ENCODE results near the gene CDKAL1. TPM values are rescaled to one million over a fixed set of nuclear protein-coding genes. Genes with fewer than 3 reads are reported as not detected.

The CDKAL1 gene
- total and polyA plus RNA-seq, 10 donors = 4.8 to 26.9 (median 20.1) TPM

- Histone ChIP-seq H3K4me3 (no peak overlapping the region), H3K9me3 (no peaks in the 10 kb centered on the region), H3K27ac (no peak overlapping the region), H3K36me3 (peaks cover 0 to 4% (median 0%) of the 10 kb centered on the region in 6 donors), H3K4me1 (no peaks in the 10 kb centered on the region), H3K27me3 (replicated peaks in 1 of 7) (no peaks in the 10 kb centered on the region)
- 78 to 91% (median 89%) methylated on average over 3 of the region's 3 CpGs for WGBS, 5 donors
- intact Hi-C loops (cut with DNase I; ENCODE audit: low total_unique reads) = no loop called here
- no peak for DNase-seq
- TF ChIP-seq POLR2AphosphoS5 (IDR thresholded peaks at IDR 0.05) (no peak), CTCF (IDR thresholded peaks at IDR 0.05 in 8 of 11, conservative IDR thresholded peaks at IDR 0.05 in 3 of 11) (no peak), POLR2A (IDR thresholded peaks at IDR 0.05) (no peak)
Measured at GRCh38 chr6:20853828-20854227, 319.6 kb downstream of the CDKAL1 start.

- H3K4me3 ChIP-seq = no peak overlapping the region
- DNase-seq = no peak
- H3K9me3 ChIP-seq = no peaks in the 10 kb centered on the region
- no peaks in the 10 kb centered on the region for H3K36me3 ChIP-seq
- TF ChIP-seq POLR2A (IDR thresholded peaks at IDR 0.05) (no peak), CTCF (IDR thresholded peaks at IDR 0.05 in 8 of 11, conservative IDR thresholded peaks at IDR 0.05 in 3 of 11) (no peak), POLR2AphosphoS5 (IDR thresholded peaks at IDR 0.05) (no peak)
- H3K27me3 ChIP-seq (replicated peaks in 1 of 7) = no peaks in the 10 kb centered on the region
- intact Hi-C loops (cut with DNase I; ENCODE audit: low total_unique reads) = no loop called here
- no peak overlapping the region for H3K27ac ChIP-seq
- no peaks in the 10 kb centered on the region for H3K4me1 ChIP-seq
- WGBS, 5 donors = 87 to 96% (median 91%) methylated on average over 7 of the region's 7 CpGs
Measured at GRCh38 chr6:20856681-20857288, 322.5 kb downstream of the CDKAL1 start.

- no peaks in the 10 kb centered on the region for H3K36me3 ChIP-seq
- H3K4me3 ChIP-seq = no peak overlapping the region
- no peak for DNase-seq
- TF ChIP-seq POLR2A (IDR thresholded peaks at IDR 0.05) = no peak
- TF ChIP-seq CTCF (IDR thresholded peaks at IDR 0.05 in 8 of 11, conservative IDR thresholded peaks at IDR 0.05 in 3 of 11) = no peak
- no peak for TF ChIP-seq POLR2AphosphoS5 (IDR thresholded peaks at IDR 0.05)
- intact Hi-C loops (cut with DNase I; ENCODE audit: low total_unique reads) = no loop called here
- H3K27ac ChIP-seq = no peak overlapping the region
- no peaks in the 10 kb centered on the region for H3K4me1 ChIP-seq
- no peaks in the 10 kb centered on the region for H3K9me3 ChIP-seq
- no peaks in the 10 kb centered on the region for H3K27me3 ChIP-seq (replicated peaks in 1 of 7)
- WGBS, 5 donors = 89 to 100% (median 97%) methylated on average over 1 of the region's 1 CpG
Measured at GRCh38 chr6:20861481-20861880, 327.2 kb downstream of the CDKAL1 start.

- TF ChIP-seq POLR2A (IDR thresholded peaks at IDR 0.05) (no peak), CTCF (IDR thresholded peaks at IDR 0.05 in 8 of 11, conservative IDR thresholded peaks at IDR 0.05 in 3 of 11) (no peak), POLR2AphosphoS5 (IDR thresholded peaks at IDR 0.05) (no peak)
- H3K9me3 ChIP-seq = no peaks in the 10 kb centered on the region
- no peaks in the 10 kb centered on the region for H3K27me3 ChIP-seq (replicated peaks in 1 of 7)
- 82 to 94% (median 91%) methylated on average over 1 of the region's 1 CpG for WGBS, 5 donors
- DNase-seq = no peak
- H3K27ac ChIP-seq = no peak overlapping the region
- intact Hi-C loops (cut with DNase I; ENCODE audit: low total_unique reads) = no loop called here
- no peaks in the 10 kb centered on the region for H3K36me3 ChIP-seq
- H3K4me3 ChIP-seq = no peak overlapping the region
- no peaks in the 10 kb centered on the region for H3K4me1 ChIP-seq
Measured at GRCh38 chr6:20866036-20866435, 331.8 kb downstream of the CDKAL1 start.

All from spleen (tissue), 11 donors.